Suppressor macrophage treated with lipopolysaccharide for 1 hour (primary cell): ENCODE measurements around the gene PPP2R2B.
A peak's percentile ranks its signal among the peaks of the same experiment; 100 is the strongest.

ENCODE experiments used
- DNase-seq, 3 donors: peaks; one replicate each; pipeline ENCODE4 v3.0.0-alpha.2; 2020 to 2022

PPP2R2B gene

GRCh38 chr5:146690880-146691355, 187.6 kb downstream of the PPP2R2B start:
- no peak for DNase-seq

GRCh38 chr5:146687630-146688029, 190.9 kb downstream of the PPP2R2B start:
- DNase-seq: no peak

GRCh38 chr5:146683861-146684260, 194.7 kb downstream of the PPP2R2B start:
- no peak for DNase-seq

- DNase-seq: no peak
Measured at GRCh38 chr5:146682899-146683532, 195.5 kb downstream of the PPP2R2B start.

- DNase-seq: no peak
Measured at GRCh38 chr5:146681585-146682105, 196.9 kb downstream of the PPP2R2B start.

GRCh38 chr5:146680846-146681584, 197.5 kb downstream of the PPP2R2B start:
- DNase-seq: no peak

GRCh38 chr5:146675636-146676035, 202.9 kb downstream of the PPP2R2B start:
- no peak for DNase-seq

- no peak for DNase-seq
Measured at GRCh38 chr5:146672866-146673265, 205.7 kb downstream of the PPP2R2B start.

GRCh38 chr5:146671561-146672295, 206.8 kb downstream of the PPP2R2B start:
- no peak for DNase-seq

GRCh38 chr5:146669656-146670055, 208.9 kb downstream of the PPP2R2B start:
- DNase-seq: no peak

- DNase-seq: no peak
Measured at GRCh38 chr5:146667633-146668272, 210.8 kb downstream of the PPP2R2B start.

- peak; percentile 53 to 76 (median 70) for DNase-seq
Measured at GRCh38 chr5:146662229-146662628, 216.3 kb downstream of the PPP2R2B start.

- DNase-seq: no peak
Measured at GRCh38 chr5:146660376-146660960, 218.1 kb downstream of the PPP2R2B start.

GRCh38 chr5:146659961-146660360, 218.6 kb downstream of the PPP2R2B start:
- no peak for DNase-seq

- DNase-seq: no peak
Measured at GRCh38 chr5:146656703-146657102, 221.9 kb downstream of the PPP2R2B start.

GRCh38 chr5:146653560-146653959, 225.0 kb downstream of the PPP2R2B start:
- no peak for DNase-seq

GRCh38 chr5:146652547-146652946, 226.0 kb downstream of the PPP2R2B start:
- no peak for DNase-seq

GRCh38 chr5:146647656-146648199, 230.8 kb downstream of the PPP2R2B start:
- peak in 2 of 3 donors; percentile 7 to 18 for DNase-seq

GRCh38 chr5:146646441-146646840, 232.1 kb downstream of the PPP2R2B start:
- no peak for DNase-seq

- no peak for DNase-seq
Measured at GRCh38 chr5:146645342-146645741, 233.2 kb downstream of the PPP2R2B start.

GRCh38 chr5:146644831-146645230, 233.7 kb downstream of the PPP2R2B start:
- no peak for DNase-seq

GRCh38 chr5:146643776-146644175, 234.8 kb downstream of the PPP2R2B start:
- no peak for DNase-seq
